ENCODE results near the gene RNF115.

GRCh38 chr1:145759721-145760120 is 64.2 kb downstream of the RNF115 start:
- TF ChIP-seq CTCF (IDR thresholded peaks at IDR 0.05), result no peak
- TF ChIP-seq POLR2A (IDR thresholded peaks at IDR 0.05), result no peak
